Fibroblast of peridontal ligament (primary cell): ENCODE measurements around the gene CENPO.
"Not testable (repeated sequence)": the region's sequence is repeated elsewhere in the genome, so short reads cannot be mapped to it uniquely, and the experiment has no call there.

Experiments used
- DNase-seq: peaks from one replicate; pipeline ENCODE4 v3.0.0-alpha.2; 2010; ENCODE audit errors: extremely low read depth

CENPO gene

GRCh38 chr2:24788816-24789215 lies 4.4 kb upstream of the CENPO start:
- no peak for DNase-seq

- DNase-seq, result no peak
Observed at GRCh38 chr2:24791452-24791851, 1.8 kb upstream of the CENPO start.

GRCh38 chr2:24792542-24792873 lies 717 bp upstream of the CENPO start:
- no peak for DNase-seq

- no peak for DNase-seq
Observed at GRCh38 chr2:24793761-24794435, 673 bp downstream of the CENPO start.

- DNase-seq, result no peak
Observed at GRCh38 chr2:24797644-24798043, 4.4 kb downstream of the CENPO start.

GRCh38 chr2:24800487-24800886 lies 7.3 kb downstream of the CENPO start:
- not testable (repeated sequence) for DNase-seq

GRCh38 chr2:24805811-24806660 lies 12.8 kb downstream of the CENPO start:
- DNase-seq, result not testable (repeated sequence)

GRCh38 chr2:24806661-24807036 lies 13.4 kb downstream of the CENPO start:
- no peak for DNase-seq

- peak; percentile 26 for DNase-seq
Observed at GRCh38 chr2:24809316-24810007, 16.2 kb downstream of the CENPO start.

- DNase-seq, result no peak
Observed at GRCh38 chr2:24813691-24814137, 20.5 kb downstream of the CENPO start.

- no peak for DNase-seq
Observed at GRCh38 chr2:24814516-24814915, 21.3 kb downstream of the CENPO start.

- DNase-seq, result no peak
Observed at GRCh38 chr2:24815171-24815570, 21.9 kb downstream of the CENPO start.

GRCh38 chr2:24816404-24816803 lies 23.2 kb downstream of the CENPO start:
- no peak for DNase-seq

- peak; percentile 62 for DNase-seq
Observed at GRCh38 chr2:24816884-24817283, 23.7 kb downstream of the CENPO start.

- no peak for DNase-seq
Observed at GRCh38 chr2:24818721-24819167, 25.5 kb downstream of the CENPO start.

GRCh38 chr2:24819442-24820174 lies 26.4 kb downstream of the CENPO start:
- no peak for DNase-seq

GRCh38 chr2:24820175-24820513 lies 26.9 kb downstream of the CENPO start:
- no peak for DNase-seq

GRCh38 chr2:24820598-24821432 lies 27.6 kb downstream of the CENPO start:
- DNase-seq, result no peak

- DNase-seq, result no peak
Observed at GRCh38 chr2:24821433-24821891, 28.2 kb downstream of the CENPO start.

- DNase-seq, result no peak
Observed at GRCh38 chr2:24822049-24822706, 29.0 kb downstream of the CENPO start.
